Chondrocyte (in vitro differentiated cells): ENCODE results near the gene TMEM255B. TPM values are rescaled to one million over a fixed set of nuclear protein-coding genes. Genes with fewer than 3 reads are reported as not detected.

Experiments
- DNase-seq: peaks from one replicate; pipeline ENCODE4 v3.0.0; 2021; ENCODE audit warnings: mixed read lengths, low spot score
- H3K27ac Mint-ChIP-seq: one replicate; pipeline ENCODE4 v1.8.0; 2021; ENCODE audit warnings: mild to moderate bottlenecking, moderate library complexity, mixed read lengths; ENCODE audit not compliant: unreplicated experiment
- H3K27me3 Mint-ChIP-seq: 2 replicates; pipeline ENCODE4 v1.8.0; 2021; ENCODE audit warnings: low read depth, mixed read lengths
- H3K36me3 Mint-ChIP-seq: 2 replicates; pipeline ENCODE4 v1.8.0; 2021; ENCODE audit warnings: low read depth, mixed read lengths
- H3K4me1 Mint-ChIP-seq: 2 replicates; pipeline ENCODE4 v1.8.0; 2021; ENCODE audit warnings: low read depth, mild to moderate bottlenecking, mixed read lengths
- H3K4me3 Mint-ChIP-seq: one replicate; pipeline ENCODE4 v1.8.0; 2021; ENCODE audit warnings: mild to moderate bottlenecking, moderate library complexity, mixed read lengths; ENCODE audit not compliant: unreplicated experiment
- H3K9me3 Mint-ChIP-seq: 2 replicates; pipeline ENCODE4 v1.8.0; 2021; ENCODE audit warnings: low read depth, mixed read lengths
- CTCF ChIP-seq: fragments of 200-600 bp; sonication (generic); IDR thresholded peaks from 2 replicates; pipeline ENCODE4 v1.5.0; 2021; ENCODE audit warnings: antibody characterized with exemption, mild to moderate bottlenecking, moderate library complexity
- total RNA-seq: library from RNA; stranded (reverse); gene quantifications from 3 replicates; pipeline ENCODE4 v1.2.1, GENCODE V29; 2021

Gene TMEM255B
- total RNA-seq, 1 donor from 2014 or later = 5.2 TPM

- Mint-ChIP-seq H3K9me3 (peaks cover 9% of the 10 kb centered on the region), H3K4me1 (no peaks in the 10 kb centered on the region), H3K27me3 (peaks cover 16% of the 10 kb centered on the region), H3K27ac (no peak overlapping the region), H3K4me3 (no peak overlapping the region), H3K36me3 (peaks cover 4% of the 10 kb centered on the region)
- DNase-seq = no peak
- TF ChIP-seq CTCF = no peak
These were observed 16.6 kb downstream of the TMEM255B start for GRCh38 chr13:113775451-113776145.

GRCh38 chr13:113776231-113777125 lies 17.5 kb downstream of the TMEM255B start:
- no peak for TF ChIP-seq CTCF

GRCh38 chr13:113777311-113778260 lies 18.6 kb downstream of the TMEM255B start:
- no peak for TF ChIP-seq CTCF
- Mint-ChIP-seq H3K4me3 (no peak overlapping the region), H3K27ac (no peak overlapping the region), H3K27me3 (peaks cover 18% of the 10 kb centered on the region), H3K4me1 (no peaks in the 10 kb centered on the region), H3K36me3 (peaks cover 4% of the 10 kb centered on the region), H3K9me3 (peaks cover 2% of the 10 kb centered on the region)
- no peak for DNase-seq

More at GRCh38 chr13:113776231-113777125, 17.5 kb downstream of the TMEM255B start:
- Mint-ChIP-seq H3K4me3 (no peak overlapping the region), H3K4me1 (no peaks in the 10 kb centered on the region), H3K9me3 (peaks cover 9% of the 10 kb centered on the region), H3K36me3 (peaks cover 4% of the 10 kb centered on the region), H3K27ac (no peak overlapping the region), H3K27me3 (peaks cover 18% of the 10 kb centered on the region)
- no peak for DNase-seq

GRCh38 chr13:113781571-113781970 lies 22.5 kb downstream of the TMEM255B start:
- Mint-ChIP-seq H3K4me1 (peaks cover 3% of the 10 kb centered on the region), H3K4me3 (no peak overlapping the region), H3K9me3 (peaks cover 3% of the 10 kb centered on the region), H3K27me3 (peaks cover 18% of the 10 kb centered on the region), H3K27ac (no peak overlapping the region), H3K36me3 (peaks cover 6% of the 10 kb centered on the region)
- no peak for DNase-seq
- TF ChIP-seq CTCF = no peak
